HG02840 (cell line): Measurements from ENCODE around the gene CTNNA3.
"Not testable (repeated sequence)": the region's sequence is repeated elsewhere in the genome, so short reads cannot be mapped to it uniquely, and the experiment has no call there.

ENCODE experiments used
- ATAC-seq: cut with Tn5 transposase; IDR thresholded peaks from one replicate; pipeline ENCODE4 v1.9.1; 2021; ENCODE audit warnings: mild to moderate bottlenecking, moderate library complexity, moderate number of reproducible peaks; ENCODE audit not compliant: unreplicated experiment, low FRiP score

Gene CTNNA3

DNA sequence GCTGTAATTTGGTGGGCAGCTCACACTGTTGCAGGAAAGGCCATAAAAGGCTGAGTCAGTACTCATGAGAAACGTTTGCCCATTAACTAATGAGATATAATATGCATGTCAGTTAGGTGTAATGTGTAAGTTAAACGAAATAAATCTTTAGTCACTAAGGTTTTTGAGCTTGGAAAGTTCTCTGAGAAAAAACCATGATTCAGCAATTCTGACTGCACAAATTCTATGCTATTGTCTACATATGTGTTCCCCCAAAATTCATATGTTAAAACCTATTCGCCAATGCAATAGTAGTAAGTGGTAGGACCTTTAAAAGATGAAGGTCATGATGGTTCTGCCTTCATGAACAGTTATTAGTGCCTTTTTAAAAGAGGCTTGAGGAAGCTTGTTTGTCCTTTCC, 1329.8 kb downstream of the CTNNA3 start:
- ATAC-seq, result no peak

DNA sequence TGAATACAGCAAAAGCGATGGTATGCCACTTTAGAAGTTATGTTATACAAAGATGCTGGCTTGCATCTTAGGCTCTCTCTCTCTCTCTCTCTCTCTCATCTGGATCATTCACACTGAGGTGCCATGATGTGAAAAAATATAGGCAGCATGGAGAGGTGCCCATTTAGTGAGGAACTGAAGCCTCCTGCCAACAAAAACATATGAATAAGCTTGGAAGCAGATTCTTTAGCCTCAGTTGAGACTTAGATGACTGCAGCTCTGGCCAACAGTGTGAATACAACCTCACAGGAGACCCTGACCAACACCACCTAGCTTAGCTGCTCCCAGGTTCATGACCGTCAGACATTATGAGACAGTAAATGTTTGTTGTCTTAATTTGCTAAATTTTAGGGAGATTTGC, 1330.3 kb downstream of the CTNNA3 start:
- ATAC-seq, result no peak

- ATAC-seq, result no peak
These were observed 1333.5 kb downstream of the CTNNA3 start for GRCh38 chr10:66362522-66362921.

GRCh38 chr10:66353822-66354221, 1342.2 kb downstream of the CTNNA3 start:
- not testable (repeated sequence) for ATAC-seq

DNA sequence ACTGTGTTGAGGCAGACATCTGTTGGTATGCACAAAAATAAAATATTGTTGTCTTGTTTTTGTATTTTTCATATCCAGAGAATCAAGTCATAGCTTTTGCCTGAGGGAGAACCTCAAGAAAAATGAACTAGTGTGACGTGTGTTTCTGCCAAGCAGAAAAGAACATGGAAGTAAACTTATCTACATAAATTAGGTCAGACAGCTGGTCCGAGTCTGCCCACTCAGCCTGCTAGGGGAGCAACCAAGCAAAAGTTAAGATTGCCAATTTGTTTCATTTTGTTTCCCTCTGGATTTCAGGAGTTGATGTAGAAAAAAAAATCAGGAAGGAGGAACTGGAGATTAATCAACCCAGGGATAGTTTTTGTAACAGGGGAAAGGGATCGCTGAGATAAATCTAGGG, 1342.6 kb downstream of the CTNNA3 start:
- no peak for ATAC-seq

DNA sequence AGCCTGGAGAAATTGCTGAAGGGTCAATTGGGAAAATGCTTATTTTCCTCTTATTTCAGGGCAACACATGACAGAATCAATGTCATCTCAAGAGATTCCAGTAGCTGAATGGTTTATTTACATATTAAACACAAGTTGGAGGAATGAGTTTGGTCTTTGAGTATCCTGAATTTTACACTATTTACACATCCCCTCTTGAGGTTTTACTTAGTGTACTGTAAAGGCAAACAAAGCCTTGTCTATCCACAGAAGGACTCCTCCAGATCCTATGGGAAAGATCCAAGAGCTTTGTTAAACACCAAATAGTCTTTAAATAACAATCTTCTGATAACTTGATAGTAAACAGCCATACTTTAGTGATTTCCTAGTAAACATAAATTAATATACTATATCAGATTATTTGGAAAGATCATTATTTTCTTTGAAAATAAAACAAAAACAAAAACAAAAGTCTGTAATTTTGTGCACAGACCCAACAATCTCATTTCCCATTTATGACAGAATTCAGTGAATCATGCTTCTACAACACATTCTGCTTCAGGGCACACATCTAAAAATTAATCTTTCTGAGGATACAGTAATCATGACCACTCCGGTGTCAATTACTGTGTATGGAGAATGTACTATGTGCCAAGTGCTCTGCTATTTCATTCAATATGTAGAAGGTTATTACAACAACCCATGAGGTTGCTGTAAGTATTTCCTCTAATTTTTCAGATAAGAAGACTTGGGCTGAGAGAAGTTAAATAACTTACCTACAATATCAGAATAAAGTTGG, 1345.2 kb downstream of the CTNNA3 start:
- no peak for ATAC-seq

- ATAC-seq, result no peak
These were observed 1346.3 kb downstream of the CTNNA3 start for GRCh38 chr10:66349726-66350125.

DNA sequence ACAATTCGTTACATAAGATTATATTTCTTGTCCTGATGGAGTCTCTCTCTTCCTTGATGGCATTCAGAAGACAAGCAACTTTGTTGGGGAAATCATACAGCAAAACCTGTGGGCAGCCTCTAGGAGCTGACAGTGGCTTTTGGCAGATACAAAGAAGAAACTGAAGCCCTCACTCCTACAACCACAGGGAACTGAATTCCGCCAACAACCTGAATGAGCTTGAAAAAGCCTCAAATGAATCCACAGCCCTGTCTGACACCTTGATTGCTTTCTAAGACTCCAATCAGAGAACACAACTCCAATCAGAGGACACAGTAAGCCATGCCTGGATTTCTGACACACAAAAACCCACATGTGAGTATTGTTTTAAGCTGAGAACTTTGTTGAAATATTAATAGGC, 1346.9 kb downstream of the CTNNA3 start:
- no peak for ATAC-seq

- ATAC-seq, result no peak
These were observed 1358.8 kb downstream of the CTNNA3 start for GRCh38 chr10:66337211-66337610.

GRCh38 chr10:66336791-66337190, 1359.2 kb downstream of the CTNNA3 start:
- no peak for ATAC-seq

GRCh38 chr10:66335753-66336152, 1360.2 kb downstream of the CTNNA3 start:
- ATAC-seq, result not testable (repeated sequence)

- no peak for ATAC-seq
These were observed 1366.8 kb downstream of the CTNNA3 start for GRCh38 chr10:66329147-66329546.

DNA sequence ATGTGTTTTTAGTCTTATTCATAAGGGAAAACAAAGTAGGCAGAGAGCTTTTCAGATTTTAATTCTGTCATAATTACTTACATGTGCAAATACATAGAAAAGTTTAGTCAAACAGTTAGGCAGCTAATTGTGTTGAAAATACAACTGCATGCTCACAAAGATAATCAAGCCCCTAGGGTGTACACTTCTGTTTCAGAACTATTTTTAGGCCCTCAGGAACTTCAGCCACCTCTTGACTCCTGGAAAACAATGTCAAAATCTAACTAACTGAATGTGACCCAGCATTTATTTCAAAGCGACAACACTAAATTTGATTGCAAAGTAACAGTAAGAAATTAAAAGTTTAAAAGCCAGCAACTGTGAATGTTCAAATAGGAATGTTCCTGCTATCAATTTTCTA, 1369.1 kb downstream of the CTNNA3 start:
- no peak for ATAC-seq

- ATAC-seq, result no peak
These were observed 1373.2 kb downstream of the CTNNA3 start for GRCh38 chr10:66322777-66323176.

GRCh38 chr10:66321723-66322665, 1374.0 kb downstream of the CTNNA3 start:
- ATAC-seq, result no peak

DNA sequence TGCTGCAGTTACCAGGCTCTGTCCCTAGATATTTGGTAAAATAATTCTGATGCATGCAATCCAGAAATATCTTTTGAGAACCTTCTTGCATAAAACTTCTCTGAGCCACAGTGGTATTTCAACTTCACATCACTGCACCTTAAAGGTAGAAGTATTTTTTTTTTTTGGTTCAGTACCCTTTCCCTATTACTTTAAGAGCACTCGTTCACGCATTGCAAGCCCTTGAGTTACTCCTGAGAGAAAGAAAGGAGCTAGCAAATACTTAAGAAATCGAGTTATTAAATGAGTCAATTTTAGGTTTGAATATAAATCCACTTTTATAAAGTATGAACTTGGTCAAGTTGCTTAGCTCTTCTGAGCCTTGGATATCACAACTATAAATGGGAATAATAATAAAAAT, 1377.2 kb downstream of the CTNNA3 start:
- no peak for ATAC-seq

- ATAC-seq, result no peak
These were observed 1388.2 kb downstream of the CTNNA3 start for GRCh38 chr10:66307826-66308225.

GRCh38 chr10:66301078-66301477, 1394.9 kb downstream of the CTNNA3 start:
- ATAC-seq, result no peak

DNA sequence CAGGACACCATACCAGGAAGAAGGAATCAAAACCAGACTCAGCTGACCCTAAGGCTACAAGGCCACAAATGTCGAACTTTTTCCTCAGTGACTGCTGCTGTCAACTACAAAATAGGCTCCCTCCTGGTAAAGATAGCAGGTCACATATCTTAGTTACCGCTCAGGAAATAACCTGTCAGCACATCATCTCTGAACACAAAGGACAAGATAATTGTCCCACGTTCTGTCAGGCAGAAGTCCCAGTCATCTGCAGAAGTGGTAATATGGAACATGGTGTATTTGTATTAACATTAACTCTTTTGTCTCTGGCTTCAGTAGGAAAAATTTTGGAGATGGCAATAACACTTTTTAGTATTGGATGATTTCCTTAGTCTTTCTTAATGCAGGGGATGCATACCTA, 1400.4 kb downstream of the CTNNA3 start:
- no peak for ATAC-seq

DNA sequence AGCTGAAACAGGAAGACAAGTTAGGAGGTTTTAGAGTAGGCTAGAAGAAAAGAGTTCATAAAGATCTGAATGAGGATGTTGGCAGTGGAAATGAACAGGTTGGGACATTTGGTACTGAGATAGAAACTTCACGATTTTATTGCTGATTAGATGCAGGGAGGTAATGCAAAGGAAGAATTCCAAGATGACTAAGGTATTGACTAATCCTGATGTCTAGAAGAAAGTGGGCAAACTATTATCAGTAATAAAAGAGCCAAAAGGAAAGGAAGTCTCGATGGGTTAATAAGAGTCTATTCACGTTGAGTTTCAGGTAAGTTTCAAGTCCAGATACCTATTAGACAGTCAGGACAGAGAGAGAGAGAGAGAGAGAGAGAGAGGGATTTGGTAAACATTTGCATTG, 1401.5 kb downstream of the CTNNA3 start:
- ATAC-seq, result no peak

DNA sequence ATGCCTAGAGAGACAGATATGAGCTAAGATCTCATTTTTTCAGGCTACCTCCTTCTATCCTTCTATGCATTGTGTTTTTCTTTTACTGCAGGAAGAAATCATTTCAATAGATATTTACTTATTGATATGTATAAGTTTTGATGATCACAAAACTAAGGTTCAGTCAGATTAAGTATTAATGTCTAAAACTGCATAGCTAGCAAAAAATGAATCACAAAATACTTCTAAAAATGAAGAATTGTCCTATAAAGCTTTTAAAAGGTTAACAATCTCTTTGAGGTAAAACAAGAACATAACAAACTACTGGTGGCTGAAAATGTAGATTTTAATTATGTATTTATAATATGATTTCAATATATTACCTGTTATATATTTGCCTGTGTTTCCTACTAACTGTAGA, 1403.1 kb downstream of the CTNNA3 start:
- ATAC-seq, result no peak

GRCh38 chr10:66292456-66292855, 1403.5 kb downstream of the CTNNA3 start:
- no peak for ATAC-seq
